H7 (cell line): ENCODE results near the gene TBC1D23. TPM values are rescaled to one million over a fixed set of nuclear protein-coding genes. Genes with fewer than 3 reads are reported as not detected.
A peak's percentile ranks its signal among the peaks of the same experiment; 100 is the strongest.
"Not testable (repeated sequence)": the region's sequence is repeated elsewhere in the genome, so short reads cannot be mapped to it uniquely, and the experiment has no call there.

Source experiments
- DNase-seq: peaks from one replicate; pipeline ENCODE4 v3.0.0; 2012
- H3K27me3 ChIP-seq: 2 replicates; pipeline ENCODE4 v1.6.0; 2011; ENCODE audit warnings: mild to moderate bottlenecking, low read length; ENCODE audit not compliant: control insufficient read depth, insufficient read depth
- H3K36me3 ChIP-seq: replicated peaks from 2 replicates; pipeline ENCODE4 v1.5.1; 2011; ENCODE audit warnings: low read length; ENCODE audit not compliant: control insufficient read depth, insufficient read depth
- H3K4me3 ChIP-seq: 2 replicates; pipeline ENCODE4 v1.5.1; 2011; ENCODE audit warnings: low read depth, mild to moderate bottlenecking, control low read depth, low read length, moderate library complexity; ENCODE audit not compliant: insufficient read depth
- total RNA-seq: library from RNA; depleted of rRNA; stranded (reverse); fragments of >200 nt; shearing (Covaris generic); gene quantifications from 2 replicates; pipeline ENCODE4 v1.2.3, GENCODE V29; 2014

TBC1D23 gene
- total RNA-seq, 1 experiment from 2014 or later: 63.0 TPM

- H3K4me3 ChIP-seq, H3K27me3 ChIP-seq, DNase-seq, H3K36me3 ChIP-seq: not testable (repeated sequence)
Observed at GRCh38 chr3:100242471-100242870, 18.3 kb upstream of the TBC1D23 start.

- H3K27me3 ChIP-seq: no peaks in the 10 kb centered on the region
- H3K4me3 ChIP-seq: no peak overlapping the region
- no peaks in the 10 kb centered on the region for H3K36me3 ChIP-seq
- no peak for DNase-seq
Observed at GRCh38 chr3:100244264-100244663, 16.5 kb upstream of the TBC1D23 start.

- Histone ChIP-seq H3K36me3 (no peaks in the 10 kb centered on the region), H3K4me3 (no peak overlapping the region), H3K27me3 (no peaks in the 10 kb centered on the region)
- no peak for DNase-seq
Observed at GRCh38 chr3:100245136-100245535, 15.7 kb upstream of the TBC1D23 start.

GRCh38 chr3:100245927-100246326 is 14.9 kb upstream of the TBC1D23 start:
- no peaks in the 10 kb centered on the region for H3K36me3 ChIP-seq
- no peaks in the 10 kb centered on the region for H3K27me3 ChIP-seq
- no peak overlapping the region for H3K4me3 ChIP-seq
- DNase-seq: no peak

- no peak for DNase-seq
- H3K27me3 ChIP-seq: no peaks in the 10 kb centered on the region
- no peaks in the 10 kb centered on the region for H3K36me3 ChIP-seq
- no peak overlapping the region for H3K4me3 ChIP-seq
Observed at GRCh38 chr3:100246999-100247398, 13.8 kb upstream of the TBC1D23 start.

GRCh38 chr3:100252001-100252400 is 8.8 kb upstream of the TBC1D23 start:
- Histone ChIP-seq H3K4me3 (no peak overlapping the region), H3K36me3 (no peaks in the 10 kb centered on the region), H3K27me3 (no peaks in the 10 kb centered on the region)
- no peak for DNase-seq

GRCh38 chr3:100254168-100254777 is 6.5 kb upstream of the TBC1D23 start:
- DNase-seq: peak; percentile 63
- Histone ChIP-seq H3K4me3 (no peak overlapping the region), H3K27me3 (no peaks in the 10 kb centered on the region), H3K36me3 (no peaks in the 10 kb centered on the region)

- no peak for DNase-seq
- Histone ChIP-seq H3K36me3 (no peaks in the 10 kb centered on the region), H3K27me3 (no peaks in the 10 kb centered on the region), H3K4me3 (no peak overlapping the region)
Observed at GRCh38 chr3:100256731-100257151, 4.1 kb upstream of the TBC1D23 start.

- Histone ChIP-seq H3K36me3 (no peaks in the 10 kb centered on the region), H3K4me3 (no peak overlapping the region)
- no peak for DNase-seq
Observed at GRCh38 chr3:100257586-100257985, 3.2 kb upstream of the TBC1D23 start.

GRCh38 chr3:100260081-100260684 is 609 bp upstream of the TBC1D23 start:
- Histone ChIP-seq H3K27me3 (no peaks in the 10 kb centered on the region), H3K36me3 (no peaks in the 10 kb centered on the region), H3K4me3 (peak overlapping the region; percentile 96)
- peak; percentile 41 for DNase-seq

More at GRCh38 chr3:100257586-100257985, 3.2 kb upstream of the TBC1D23 start:
- H3K27me3 ChIP-seq: no peaks in the 10 kb centered on the region

GRCh38 chr3:100261485-100261903 is 702 bp downstream of the TBC1D23 start:
- Histone ChIP-seq H3K27me3 (no peaks in the 10 kb centered on the region), H3K36me3 (no peaks in the 10 kb centered on the region), H3K4me3 (peak overlapping the region; percentile 96)
- peak; percentile 10 for DNase-seq

- not testable (repeated sequence) for H3K27me3 ChIP-seq, H3K36me3 ChIP-seq, DNase-seq, H3K4me3 ChIP-seq
Observed at GRCh38 chr3:100262925-100263324, 2.1 kb downstream of the TBC1D23 start.

- DNase-seq: no peak
- Histone ChIP-seq H3K4me3 (no peak overlapping the region), H3K27me3 (no peaks in the 10 kb centered on the region), H3K36me3 (no peaks in the 10 kb centered on the region)
Observed at GRCh38 chr3:100263583-100263982, 2.8 kb downstream of the TBC1D23 start.

GRCh38 chr3:100264242-100264641 is 3.5 kb downstream of the TBC1D23 start:
- Histone ChIP-seq H3K36me3 (no peaks in the 10 kb centered on the region), H3K27me3 (no peaks in the 10 kb centered on the region), H3K4me3 (no peak overlapping the region)
- DNase-seq: no peak

- no peak for DNase-seq
- H3K4me3 ChIP-seq: no peak overlapping the region
Observed at GRCh38 chr3:100265016-100265415, 4.2 kb downstream of the TBC1D23 start.

More at GRCh38 chr3:100265016-100265415, 4.2 kb downstream of the TBC1D23 start:
- Histone ChIP-seq H3K27me3 (no peaks in the 10 kb centered on the region), H3K36me3 (no peaks in the 10 kb centered on the region)
